Measurements from ENCODE around the gene MAML2. TPM values are rescaled to one million over a fixed set of nuclear protein-coding genes. Genes with fewer than 3 reads are reported as not detected.
A peak's percentile ranks its signal among the peaks of the same experiment; 100 is the strongest.

MAML2 gene
- total RNA-seq, 1 experiment from 2014 or later, result 2.9 TPM

GRCh38 chr11:95972060-95972459, 370.9 kb downstream of the MAML2 start:
- H3K4me1 ChIP-seq (ENCODE audit: control insufficient read depth, insufficient read depth, low read length), result peaks cover 6% of the 10 kb centered on the region; the same call in 1 of the 2 replicates
- TF ChIP-seq SIN3A (IDR thresholded peaks at IDR 0.05; ENCODE audit: borderline replicate concordance, insufficient read depth, low read depth, low read length) (no peak), TCF7L2 (IDR thresholded peaks at IDR 0.05; ENCODE audit: low read depth, low read length) (no peak), CTCF (IDR thresholded peaks at IDR 0.05) (no peak), REST (IDR thresholded peaks at IDR 0.05; ENCODE audit: insufficient read depth in 1 of 2, low read depth in 2 of 2, low read length in 1 of 2) (no peak)
- H3K36me3 ChIP-seq (ENCODE audit: control insufficient read depth, insufficient read depth, low read length), result no peaks in the 10 kb centered on the region
- POLR2A ChIA-PET, result interaction anchor here (0.6 kb wide), 1 partner anchor 156 kb away, joined by 3 read pairs; no protein-coding TSS in a partner anchor
- no peak overlapping the region for H3K27ac ChIP-seq (ENCODE audit: low read length)
- no TSS peak for BruUV-seq (replicated peaks)
- no peak overlapping the region for H3K4me3 ChIP-seq (ENCODE audit: low read depth in 2 of 2, low read length in 2 of 2)
- intact Hi-C loops (cut with micrococcal nuclease; ENCODE audit: unreplicated experiment) (no loop called here), in situ Hi-C loops (cut with HindIII; ENCODE audit: low pct_unique_long_range_greater_than_20kb, low sequenced_read_pairs) (no loop called here)
- H3K9me3 ChIP-seq (ENCODE audit: control insufficient read depth, insufficient read depth, low read depth, low read length), result no peaks in the 10 kb centered on the region; the same call in 1 of the 2 replicates
- H3K27me3 ChIP-seq (ENCODE audit: control insufficient read depth, insufficient read depth, low read length), result no peaks in the 10 kb centered on the region
- CTCF ChIA-PET, result no interaction called here
- no peak for DNase-seq (ENCODE audit: low read depth, low spot score)
- peak; percentile 26; the same call in 1 of the 2 replicates for ATAC-seq

GRCh38 chr11:95968585-95968984, 374.4 kb downstream of the MAML2 start:
- CTCF ChIA-PET, result no interaction called here
- BruUV-seq (replicated peaks), result no TSS peak

More at GRCh38 chr11:95968585-95968984, 374.4 kb downstream of the MAML2 start:
- intact Hi-C loops (cut with micrococcal nuclease; ENCODE audit: unreplicated experiment), result no loop called here
- no peak for TF ChIP-seq TCF7L2 (IDR thresholded peaks at IDR 0.05; ENCODE audit: low read depth, low read length)
- TF ChIP-seq CTCF (IDR thresholded peaks at IDR 0.05), result peak; percentile 43; the same call in 1 of the 2 replicates
- Histone ChIP-seq H3K36me3 (ENCODE audit: control insufficient read depth, insufficient read depth, low read length) (no peaks in the 10 kb centered on the region), H3K27ac (ENCODE audit: low read length) (no peak overlapping the region), H3K9me3 (ENCODE audit: control insufficient read depth, insufficient read depth, low read depth, low read length) (no peaks in the 10 kb centered on the region; the same call in 1 of the 2 replicates), H3K4me1 (ENCODE audit: control insufficient read depth, insufficient read depth, low read length) (no peaks in the 10 kb centered on the region), H3K4me3 (ENCODE audit: low read depth in 2 of 2, low read length in 2 of 2) (no peak overlapping the region), H3K27me3 (ENCODE audit: control insufficient read depth, insufficient read depth, low read length) (no peaks in the 10 kb centered on the region)
- in situ Hi-C loops (cut with HindIII; ENCODE audit: low pct_unique_long_range_greater_than_20kb, low sequenced_read_pairs), result no loop called here
- POLR2A ChIA-PET, result no interaction called here
- no peak for DNase-seq (ENCODE audit: low read depth, low spot score)
- no peak for ATAC-seq

Measured in Panc1 (cell line).